Myocyte (in vitro differentiated cells): ENCODE results near the gene NBPF12. TPM values are rescaled to one million over a fixed set of nuclear protein-coding genes. Genes with fewer than 3 reads are reported as not detected.
"Not testable (repeated sequence)": the region's sequence is repeated elsewhere in the genome, so short reads cannot be mapped to it uniquely, and the experiment has no call there.

Source experiments
- DNase-seq: peaks from one replicate; pipeline ENCODE4 v3.0.0-alpha.2; 2012; ENCODE audit warnings: low read depth
- total RNA-seq: library from RNA; depleted of rRNA; stranded (reverse); fragments of >200 nt; gene quantifications from 2 replicates; pipeline ENCODE4 v1.2.3, GENCODE V29; 2014

Gene NBPF12
- total RNA-seq, 1 donor from 2014 or later = 5.1 TPM

- DNase-seq = not testable (repeated sequence)
These were observed 34.6 kb downstream of the NBPF12 start for GRCh38 chr1:146972681-146973080.

GRCh38 chr1:146985855-146986254 is 47.7 kb downstream of the NBPF12 start:
- not testable (repeated sequence) for DNase-seq

DNA sequence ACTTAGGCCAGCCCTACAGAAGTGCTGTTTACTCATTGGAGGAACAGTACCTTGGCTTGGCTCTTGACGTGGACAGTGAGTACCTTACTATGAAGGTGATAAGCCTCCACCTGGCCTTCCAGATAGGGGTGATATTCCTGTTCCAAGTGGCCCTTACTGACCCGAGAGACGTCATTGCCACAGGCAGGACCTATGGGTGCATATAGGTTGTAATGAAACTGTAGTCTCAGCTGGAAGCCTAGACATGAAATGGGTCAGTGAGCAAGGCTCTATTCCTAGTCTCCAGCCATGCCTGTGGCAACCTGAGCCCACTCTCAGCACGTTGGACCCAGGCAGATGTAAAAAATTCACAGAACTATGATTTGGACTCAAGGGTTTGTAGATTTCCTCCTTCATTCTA is 48.3 kb downstream of the NBPF12 start:
- not testable (repeated sequence) for DNase-seq

- DNase-seq = not testable (repeated sequence)
These were observed 49.4 kb downstream of the NBPF12 start for GRCh38 chr1:146987502-146987901.

GRCh38 chr1:146989455-146989854 is 51.3 kb downstream of the NBPF12 start:
- DNase-seq = not testable (repeated sequence)

GRCh38 chr1:147008495-147008894 is 70.4 kb downstream of the NBPF12 start:
- DNase-seq = not testable (repeated sequence)

DNA sequence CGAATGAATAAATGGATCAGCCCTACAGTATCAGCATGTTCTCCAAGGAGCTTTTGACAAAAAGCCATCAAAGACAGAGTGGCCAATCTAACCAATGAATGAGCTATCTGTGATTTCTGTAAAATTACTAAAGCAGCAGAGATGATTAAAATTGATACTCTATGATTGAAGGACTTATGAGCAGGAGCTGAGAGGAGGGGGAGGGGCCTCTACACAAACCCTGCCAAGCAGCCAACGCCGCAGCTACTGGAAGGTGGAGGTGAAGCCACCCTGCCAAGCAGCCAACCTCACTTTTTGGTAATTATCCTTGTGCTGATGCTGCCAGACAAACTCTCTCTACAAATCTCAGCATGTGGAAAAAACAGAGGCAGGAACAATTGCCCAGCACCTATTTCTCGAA is 88.9 kb downstream of the NBPF12 start:
- not testable (repeated sequence) for DNase-seq

- not testable (repeated sequence) for DNase-seq
These were observed 92.0 kb downstream of the NBPF12 start for GRCh38 chr1:147030066-147030653.

DNA sequence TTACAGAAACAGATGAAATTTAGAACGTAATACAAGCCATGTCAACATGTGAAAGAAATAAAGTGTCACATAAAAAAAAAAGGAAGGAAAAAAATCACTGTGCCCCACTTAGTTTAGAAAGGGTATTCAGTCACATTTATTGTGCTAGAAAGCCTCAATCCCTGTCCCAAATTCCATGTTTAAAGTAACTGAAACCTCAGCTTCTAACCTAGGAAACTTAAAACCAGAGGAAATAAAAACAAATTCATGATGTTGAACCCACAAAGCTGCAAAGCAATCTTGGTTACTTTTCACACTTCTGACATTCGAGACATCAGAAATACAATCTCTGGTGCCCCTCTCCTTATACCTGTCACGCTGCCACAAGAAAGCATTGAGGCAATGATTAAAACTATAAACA is 101.8 kb downstream of the NBPF12 start:
- DNase-seq = no peak

DNA sequence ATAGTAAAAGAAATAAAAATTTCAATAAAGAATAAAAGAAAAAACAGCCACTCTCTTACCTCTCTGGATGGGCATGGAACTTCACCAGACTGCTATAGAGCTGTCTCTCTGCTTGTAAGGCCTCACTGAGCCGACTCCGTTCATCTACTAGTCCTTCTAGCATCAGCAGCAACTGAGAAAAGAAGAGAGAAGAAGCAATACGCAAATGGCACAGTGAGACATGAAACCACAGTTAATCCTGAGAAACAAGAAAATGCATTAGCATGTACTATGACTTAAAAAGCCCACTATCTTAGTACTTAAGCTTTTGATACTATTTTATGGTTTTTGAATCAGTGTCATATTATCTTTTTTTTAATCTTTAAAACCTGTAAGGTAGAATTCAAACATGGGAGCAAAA is 104.8 kb downstream of the NBPF12 start:
- not testable (repeated sequence) for DNase-seq

GRCh38 chr1:147044511-147044910 is 106.4 kb downstream of the NBPF12 start:
- DNase-seq = not testable (repeated sequence)

Other genes with a start within 250 kb of the NBPF12 start
- gene PRKAB2, start 234.1 kb downstream of the NBPF12 start, total RNA-seq = 37.9 and 50.7 TPM in 2 replicates